GM19438 (cell line): ENCODE data around the gene GPR63.
A peak's percentile ranks its signal among the peaks of the same experiment; 100 is the strongest.

Source experiments
- ATAC-seq: cut with Tn5 transposase; IDR thresholded peaks from one replicate; pipeline ENCODE4 v1.9.1; 2021; ENCODE audit warnings: low read depth; ENCODE audit not compliant: unreplicated experiment

GPR63 gene, protein sequence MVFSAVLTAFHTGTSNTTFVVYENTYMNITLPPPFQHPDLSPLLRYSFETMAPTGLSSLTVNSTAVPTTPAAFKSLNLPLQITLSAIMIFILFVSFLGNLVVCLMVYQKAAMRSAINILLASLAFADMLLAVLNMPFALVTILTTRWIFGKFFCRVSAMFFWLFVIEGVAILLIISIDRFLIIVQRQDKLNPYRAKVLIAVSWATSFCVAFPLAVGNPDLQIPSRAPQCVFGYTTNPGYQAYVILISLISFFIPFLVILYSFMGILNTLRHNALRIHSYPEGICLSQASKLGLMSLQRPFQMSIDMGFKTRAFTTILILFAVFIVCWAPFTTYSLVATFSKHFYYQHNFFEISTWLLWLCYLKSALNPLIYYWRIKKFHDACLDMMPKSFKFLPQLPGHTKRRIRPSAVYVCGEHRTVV

DNA sequence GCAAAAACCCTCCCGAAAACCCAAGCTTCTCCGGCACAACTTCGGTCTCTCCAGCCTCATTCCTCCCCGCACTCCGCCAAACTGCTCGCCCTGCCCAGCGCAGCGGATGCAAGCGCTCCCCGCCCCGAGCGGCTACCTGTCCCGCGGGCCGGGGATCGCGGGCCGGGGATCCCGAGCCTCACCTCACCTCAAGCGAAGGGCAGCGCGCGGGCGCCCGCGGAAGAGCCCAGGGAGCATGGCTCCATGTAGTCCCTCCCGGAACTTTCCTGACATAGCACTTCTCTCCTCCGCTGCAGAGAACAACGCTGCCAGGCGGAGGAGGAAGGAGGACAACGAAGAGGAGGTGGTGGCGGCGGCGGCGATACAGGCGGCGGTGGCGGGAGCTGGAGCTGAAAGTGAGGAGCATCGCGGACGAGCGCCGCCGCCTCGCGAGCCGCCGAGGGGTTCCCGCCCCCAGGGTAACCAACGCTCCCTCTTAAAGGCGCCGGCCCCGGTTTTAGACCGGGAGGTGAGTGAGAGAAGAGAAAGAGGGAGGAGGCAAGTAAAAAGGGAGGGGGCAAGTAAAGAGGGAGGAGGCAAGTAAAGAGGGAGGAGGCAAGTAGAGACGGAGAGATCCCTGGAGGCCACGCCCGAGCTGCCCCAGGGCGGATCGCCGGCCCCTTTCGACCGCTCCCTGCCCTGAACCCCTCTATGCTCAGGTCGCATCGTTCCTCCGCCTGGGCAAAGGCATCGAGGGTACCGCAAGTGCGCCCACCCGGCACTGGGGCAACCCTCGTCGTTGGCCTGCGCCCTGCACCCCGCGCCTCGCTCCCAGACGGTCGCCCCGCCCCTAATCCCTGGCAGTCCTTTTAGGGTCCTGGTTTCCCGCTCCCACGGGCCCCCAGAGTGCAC lies at the start of gene GPR63:
GPR63 (minus strand) TSS at position 397 of the 891 bp plus-strand sequence. CDS start 37,746 bp downstream, outside the sequence.
- peak; percentile 83 for ATAC-seq

DNA sequence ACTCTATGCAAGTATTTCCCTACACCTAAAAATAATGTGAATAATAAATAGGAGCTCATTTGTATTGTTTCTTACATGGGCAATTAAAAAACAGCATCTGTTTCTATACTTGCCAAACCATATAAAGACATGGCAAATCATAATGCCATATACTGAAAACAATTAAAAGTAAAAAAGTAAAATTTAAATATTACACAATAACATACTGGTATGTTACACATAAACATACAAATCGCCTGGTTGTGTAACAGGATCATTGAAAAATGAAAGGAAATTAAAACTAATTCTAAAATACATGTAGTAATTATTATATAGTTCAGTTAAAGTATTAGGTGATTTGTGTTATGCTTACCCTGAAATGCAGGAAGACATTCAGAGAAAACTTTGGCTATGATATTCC lies 49.2 kb upstream of the GPR63 start:
- no peak for ATAC-seq

DNA sequence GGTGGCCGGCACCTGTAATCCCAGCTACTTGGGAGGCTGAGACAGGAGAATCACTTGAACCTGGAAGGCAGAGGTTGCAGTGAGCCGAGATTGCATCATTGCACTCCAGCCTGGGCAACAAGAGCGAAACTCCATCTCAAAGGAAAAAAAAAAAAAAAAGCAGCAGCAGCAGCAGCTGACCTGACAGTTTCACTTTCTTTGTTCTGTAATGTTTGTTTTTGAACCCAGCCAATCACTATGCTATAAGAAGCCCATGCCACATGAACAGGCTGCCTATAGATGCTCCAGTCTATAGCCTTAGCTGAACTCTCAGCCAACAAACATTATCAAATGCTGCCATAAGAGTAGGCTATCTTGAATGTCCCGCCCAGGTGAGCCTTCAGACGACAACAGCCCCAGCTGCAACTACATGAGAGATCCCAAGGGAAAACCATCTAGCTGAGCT lies 47.9 kb upstream of the GPR63 start:
- ATAC-seq, result peak; percentile 92

DNA sequence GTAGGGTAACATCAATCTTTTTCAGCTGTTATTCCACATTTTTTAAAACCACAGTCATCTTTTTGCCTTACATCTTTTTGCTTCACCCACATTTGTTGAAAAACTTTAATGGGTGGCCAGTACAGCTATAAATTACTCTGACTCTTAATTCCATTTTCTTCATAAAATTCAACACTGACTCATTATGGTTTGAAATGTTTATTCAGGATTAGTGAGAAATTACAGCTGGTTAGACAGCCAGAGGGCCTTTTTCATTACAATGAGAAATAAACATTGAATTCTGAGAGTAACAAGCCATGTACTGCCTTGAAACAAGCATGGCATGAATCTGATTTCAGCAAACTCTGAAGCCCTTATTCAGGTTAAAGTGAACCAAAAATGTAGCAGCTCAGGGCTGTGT lies 40.9 kb upstream of the GPR63 start:
- ATAC-seq, result no peak

DNA sequence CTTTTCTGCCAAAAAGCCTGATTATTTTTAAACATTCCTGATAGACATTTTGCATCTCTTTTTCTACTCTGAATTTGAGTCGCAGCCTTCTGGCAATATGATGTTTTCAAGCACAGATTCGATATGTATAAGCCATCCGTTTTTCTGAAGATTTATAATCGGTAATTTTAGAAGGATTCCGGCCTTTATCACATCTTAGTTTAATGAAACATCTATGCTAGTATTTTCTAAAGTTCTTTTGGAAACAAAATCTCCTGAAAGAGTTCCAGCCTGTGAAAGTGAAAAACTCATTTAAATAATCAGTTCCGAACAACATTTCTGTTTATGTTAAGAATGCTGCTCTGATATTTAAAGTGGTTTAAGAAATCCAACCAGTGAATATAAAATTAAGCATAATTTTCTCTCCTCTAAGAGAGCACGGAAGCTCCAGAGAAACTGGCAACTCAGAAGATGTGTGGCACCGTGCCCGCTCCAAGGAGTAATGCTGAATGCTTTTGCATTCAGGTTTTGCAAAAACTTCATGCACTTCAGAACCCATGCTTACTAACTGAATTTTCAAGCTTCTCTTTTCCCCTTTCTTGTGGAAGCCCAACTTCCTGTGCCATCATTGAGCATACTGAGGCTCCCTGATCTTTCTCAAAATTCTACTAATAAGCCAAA lies 39.7 kb upstream of the GPR63 start:
- ATAC-seq, result no peak

DNA sequence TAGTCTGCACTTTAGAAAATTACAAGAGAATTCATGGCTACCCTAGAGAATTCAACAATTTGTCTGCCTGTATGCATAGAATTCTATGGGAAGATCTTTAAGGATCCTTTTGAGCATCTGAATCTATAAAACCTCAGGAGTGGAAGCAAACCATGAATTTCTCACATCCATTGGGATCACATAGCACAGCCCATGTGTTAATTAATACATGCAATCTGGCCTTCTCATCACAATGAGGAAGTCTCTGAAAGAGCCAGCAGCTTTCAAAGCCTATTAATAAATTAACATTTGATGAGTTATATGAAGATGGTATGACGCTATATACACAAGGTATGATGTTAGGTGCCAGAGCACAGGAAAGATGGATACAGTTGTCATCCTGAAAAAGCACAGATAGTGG lies 35.7 kb upstream of the GPR63 start:
- ATAC-seq, result no peak

DNA sequence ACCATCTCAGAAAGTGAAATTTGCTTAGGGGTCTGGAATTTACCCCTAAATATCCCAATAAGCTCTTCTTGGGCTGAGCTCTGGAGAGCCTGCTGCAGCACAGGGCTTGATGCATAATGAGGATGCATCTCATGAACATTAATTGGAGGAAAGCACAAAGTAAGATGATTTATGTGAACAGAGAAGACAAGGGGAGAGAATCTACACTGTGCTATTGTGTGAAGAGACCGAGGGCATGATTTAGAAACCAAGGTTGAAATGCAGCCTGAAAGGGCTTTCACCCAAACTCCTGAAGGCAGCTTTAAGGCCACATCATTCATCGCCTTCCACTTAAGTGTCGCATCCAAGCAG lies 27.8 kb upstream of the GPR63 start:
- no peak for ATAC-seq

DNA sequence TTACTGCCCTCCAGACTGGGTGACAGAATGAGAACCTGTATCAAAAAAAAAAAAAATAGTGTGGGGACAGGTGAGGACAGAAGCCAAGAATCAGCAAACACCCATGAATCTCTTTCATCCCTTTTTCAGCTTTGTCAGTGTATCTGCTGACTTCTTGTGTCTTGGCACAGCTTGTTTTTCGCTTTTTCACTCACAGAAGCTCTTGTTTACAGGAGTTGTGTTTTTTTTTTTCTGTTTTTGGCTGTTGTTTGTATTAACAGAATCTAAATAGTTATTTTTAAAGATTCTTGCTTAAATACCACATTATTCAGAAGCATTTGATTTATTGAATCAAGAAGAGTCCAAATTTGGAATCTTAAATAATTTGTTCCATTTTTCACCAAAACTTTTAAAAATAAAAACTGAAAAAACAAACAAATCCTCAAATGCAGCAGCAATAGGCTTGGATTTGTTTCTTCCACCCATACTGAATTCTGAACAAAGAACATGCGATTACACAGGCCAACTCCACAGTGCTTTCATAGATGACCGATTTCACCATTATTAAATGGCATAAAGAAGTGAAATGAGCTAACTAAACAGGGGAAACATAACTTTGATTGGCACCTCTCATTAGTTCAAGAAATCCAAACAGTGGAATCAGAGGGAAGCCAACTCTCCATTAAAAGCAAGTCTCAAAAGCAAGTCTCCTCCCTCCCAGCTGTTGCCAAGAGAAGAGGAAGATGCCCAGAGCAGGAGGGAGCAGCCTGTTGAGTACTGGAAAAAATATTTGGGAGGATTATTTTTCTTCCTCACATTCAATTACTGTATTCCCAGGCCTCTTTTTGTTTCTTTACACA lies 27.2 kb upstream of the GPR63 start:
- ATAC-seq, result no peak

DNA sequence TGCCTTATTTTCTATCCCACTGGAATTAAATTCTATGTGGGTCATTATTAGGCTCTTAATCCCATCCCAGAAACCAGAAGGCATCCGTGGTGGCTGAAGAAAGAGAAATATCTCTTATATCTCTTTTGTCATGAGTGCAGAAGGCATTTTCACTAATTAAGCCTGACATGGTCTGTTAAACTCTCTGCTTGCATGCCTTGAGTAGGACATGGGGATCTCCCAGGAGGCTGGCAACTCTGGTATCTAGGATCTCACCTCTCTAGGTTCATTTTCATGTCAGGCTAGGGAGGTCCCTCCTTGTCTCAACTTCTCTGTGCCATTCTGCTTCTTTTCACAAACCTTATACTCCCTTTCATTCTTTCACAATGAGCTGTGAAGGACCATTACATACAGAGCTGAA lies 25.3 kb upstream of the GPR63 start:
- ATAC-seq, result no peak

DNA sequence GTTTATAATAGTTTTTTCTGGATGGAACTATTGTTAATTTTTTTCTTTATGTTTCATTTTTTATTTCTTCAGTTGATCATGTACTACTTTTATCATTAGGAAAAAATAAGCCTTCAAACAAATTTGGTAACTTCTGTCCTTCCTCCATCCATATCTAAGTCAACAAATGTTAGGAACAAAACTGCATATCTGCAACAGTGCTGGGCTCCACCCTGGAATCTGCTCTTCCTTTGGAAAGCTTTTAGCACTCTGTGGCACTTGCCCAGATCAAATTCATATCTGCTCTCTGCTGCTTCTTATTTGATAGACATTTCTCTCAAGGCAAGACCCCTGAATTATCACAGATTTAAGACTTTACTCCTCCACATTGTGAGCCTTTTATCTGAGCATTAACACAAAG lies 24.3 kb upstream of the GPR63 start:
- no peak for ATAC-seq

DNA sequence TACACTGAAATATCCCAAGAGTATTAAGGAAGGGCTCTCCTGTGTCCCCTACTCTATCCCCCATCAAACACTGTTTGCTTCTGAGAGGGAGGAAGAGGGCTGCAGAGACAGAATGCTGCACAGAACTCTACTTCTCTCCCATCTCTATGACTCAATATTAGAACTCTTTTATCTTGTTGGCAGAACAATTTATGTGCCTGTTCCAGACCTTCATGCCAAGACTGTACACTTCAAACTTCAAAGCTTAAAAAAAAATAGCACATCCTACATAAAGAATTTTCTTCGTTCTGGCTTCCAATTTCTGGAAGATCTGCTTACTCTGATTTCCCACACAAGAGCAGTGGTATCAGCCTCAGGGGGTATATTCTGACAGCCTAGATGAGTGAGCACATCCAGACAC lies 19.6 kb upstream of the GPR63 start:
- no peak for ATAC-seq

DNA sequence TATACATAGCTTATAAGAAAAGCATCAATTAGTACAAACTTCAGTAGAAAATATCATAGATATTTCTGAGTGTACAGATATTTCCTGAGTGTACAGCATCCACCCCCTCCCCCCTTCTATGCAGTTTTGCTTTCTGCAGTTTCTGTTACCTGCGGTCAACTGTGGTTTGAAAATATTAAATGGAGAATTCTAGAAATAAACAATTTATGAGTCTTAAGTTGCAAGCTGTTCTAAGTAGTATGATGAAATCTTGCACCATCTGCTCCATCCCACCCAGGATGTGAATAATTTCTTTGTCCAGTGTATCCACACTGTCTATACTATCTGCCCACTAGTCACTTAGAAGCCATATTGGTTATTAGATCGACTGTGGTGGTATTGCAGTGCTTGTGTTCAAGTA lies 15.8 kb upstream of the GPR63 start:
- ATAC-seq, result no peak

DNA sequence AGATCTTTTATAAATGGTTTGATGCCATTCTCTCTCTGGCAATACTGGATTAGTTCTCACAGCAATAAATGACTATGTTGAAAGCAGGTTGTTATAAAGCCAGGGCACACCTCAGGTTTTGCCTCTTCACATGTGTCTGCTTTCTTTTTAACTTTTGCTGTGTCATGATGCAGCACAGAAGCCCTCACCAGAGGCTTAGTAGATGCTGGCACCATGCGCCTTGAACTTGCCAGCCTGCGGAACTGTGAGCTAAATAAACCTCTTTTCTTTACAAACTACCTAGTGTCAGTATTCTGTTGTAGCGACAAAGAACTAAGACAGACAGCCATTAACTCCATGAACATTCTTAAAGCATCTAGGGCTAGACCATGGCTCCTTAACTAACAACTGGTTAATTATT lies 15.3 kb upstream of the GPR63 start:
- ATAC-seq, result no peak

DNA sequence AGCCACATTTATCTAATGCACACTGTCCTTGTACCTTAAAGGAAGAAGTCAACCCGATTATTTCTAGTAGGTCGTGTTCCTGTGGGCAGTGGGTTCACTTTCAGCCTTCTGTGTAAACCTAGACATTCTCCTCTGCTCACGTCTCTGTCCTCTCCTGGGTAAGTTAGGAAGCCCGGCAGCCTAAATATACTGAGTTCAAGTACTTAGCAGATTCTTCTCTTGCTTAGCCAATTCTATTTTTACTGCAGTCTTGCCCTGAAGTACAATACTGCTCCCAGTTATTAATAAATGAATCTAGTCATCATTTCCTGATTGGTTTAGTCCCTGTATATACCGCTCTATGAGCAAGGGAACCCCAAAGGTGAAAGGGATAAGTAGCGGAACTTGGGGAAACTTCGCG lies 14.6 kb upstream of the GPR63 start:
- no peak for ATAC-seq

DNA sequence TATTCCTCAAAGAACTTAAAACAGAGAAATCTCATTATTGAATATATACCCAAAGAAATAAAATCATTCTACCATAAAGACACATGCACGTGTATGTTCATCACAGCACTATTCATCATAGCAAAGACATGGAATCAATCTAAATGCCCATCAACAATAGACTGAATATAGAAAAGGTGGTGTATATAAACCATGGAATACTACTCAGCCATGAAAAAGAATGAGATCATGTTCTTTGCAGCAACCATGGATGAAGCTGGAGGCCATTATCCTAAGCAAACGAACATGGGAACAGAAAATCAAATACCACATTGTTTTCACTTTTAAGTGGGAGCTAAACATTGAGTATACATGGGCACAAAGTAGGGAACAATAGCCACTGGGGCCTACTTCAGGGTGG lies 12.3 kb upstream of the GPR63 start:
- no peak for ATAC-seq

DNA sequence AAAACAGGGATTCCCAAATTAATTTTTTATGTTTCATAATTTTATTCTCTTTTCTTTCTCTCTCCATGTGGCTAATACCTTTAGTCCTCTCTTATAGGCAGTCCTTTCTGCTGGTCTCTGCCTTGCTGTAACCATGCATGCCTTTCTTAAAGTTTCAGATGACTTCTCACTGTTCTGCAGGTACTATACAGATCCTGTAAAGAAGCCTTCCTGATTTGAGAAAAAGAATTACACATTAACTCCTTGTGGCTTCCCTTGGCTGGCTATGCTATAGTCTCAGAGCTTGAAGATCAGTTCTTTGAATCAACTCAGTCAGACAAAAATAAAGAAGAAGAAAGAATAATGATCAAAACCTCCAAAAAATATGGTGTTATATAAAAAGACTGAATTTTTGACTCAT lies 7.3 kb upstream of the GPR63 start:
- peak; percentile 95 for ATAC-seq

DNA sequence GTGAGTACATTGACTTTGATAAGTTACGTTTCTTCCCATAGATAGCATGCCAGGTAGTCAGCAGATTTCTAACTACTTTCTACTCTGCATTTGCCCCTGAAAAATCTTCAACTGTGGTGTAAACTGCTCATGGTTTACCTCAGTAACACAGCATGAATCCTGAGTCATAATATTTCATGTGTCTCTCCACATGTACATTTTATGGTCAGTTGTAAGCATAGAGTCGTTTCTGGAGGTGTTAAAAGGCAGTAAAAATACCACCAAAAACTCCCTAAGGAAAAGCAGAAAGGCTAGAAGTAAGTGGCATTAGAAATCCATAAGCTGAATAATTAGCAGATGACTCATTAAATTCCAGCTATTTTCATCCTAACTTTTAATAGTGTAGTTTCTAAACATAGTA lies 4.1 kb upstream of the GPR63 start:
- ATAC-seq, result no peak

DNA sequence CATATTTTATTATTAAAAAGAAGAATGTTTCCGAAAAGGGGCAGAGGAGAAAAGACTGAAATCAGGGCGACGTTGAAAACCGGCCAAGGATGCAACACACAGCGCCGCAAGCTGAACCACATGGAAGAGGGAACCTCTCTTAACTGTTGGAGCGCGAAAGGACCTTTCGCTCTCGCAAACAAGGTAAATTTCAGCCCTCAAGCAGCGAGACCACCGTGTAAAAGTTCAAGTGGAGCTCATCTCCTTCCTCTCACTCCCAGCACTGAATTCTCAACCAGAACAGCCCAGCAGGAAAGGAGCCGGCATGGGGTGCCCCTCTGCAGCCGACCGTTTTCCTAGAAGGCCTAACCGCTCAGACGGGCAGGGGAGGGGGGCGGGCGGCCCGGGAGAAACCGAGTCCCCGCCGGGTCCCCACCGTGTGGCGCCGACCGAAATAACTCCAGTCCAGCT lies 621 bp downstream of the GPR63 start:
- ATAC-seq, result peak; percentile 30

DNA sequence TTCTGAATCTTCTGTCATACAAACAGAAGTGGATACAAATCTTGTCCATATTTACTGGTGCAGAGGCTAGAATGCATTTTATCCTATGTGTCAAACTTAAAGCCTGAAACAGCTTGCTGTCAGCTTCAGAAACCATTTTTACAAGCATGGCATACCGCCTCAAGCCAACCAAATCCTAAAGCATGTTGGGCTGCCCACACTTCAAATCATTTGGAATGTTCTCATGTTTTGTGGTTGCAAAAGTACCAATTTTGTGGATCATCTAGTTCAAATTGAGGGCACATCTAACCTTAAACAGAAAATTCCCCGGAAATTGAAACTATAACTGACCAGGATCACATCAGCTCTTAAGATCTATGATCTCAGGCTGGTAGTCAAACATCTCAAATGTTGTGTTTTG lies 3.2 kb downstream of the GPR63 start:
- no peak for ATAC-seq

DNA sequence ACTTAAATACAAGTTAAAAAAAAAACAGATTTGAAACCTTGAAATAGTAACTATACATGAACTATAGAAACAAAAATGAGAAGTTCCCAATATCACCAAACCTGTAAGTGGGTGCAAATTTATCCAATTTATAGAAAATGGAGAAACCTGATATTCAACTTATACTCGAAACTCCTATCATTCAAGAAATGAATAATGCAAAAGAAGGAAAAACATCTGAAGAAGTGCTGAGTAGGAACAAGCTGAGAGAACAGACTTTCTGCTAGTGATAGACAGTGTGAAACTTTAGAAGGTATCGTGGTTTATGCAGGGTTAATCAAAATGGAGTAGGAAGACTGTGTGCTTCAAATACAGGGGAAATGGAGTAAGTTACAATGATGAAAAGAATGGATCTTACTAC lies 4.5 kb downstream of the GPR63 start:
- ATAC-seq, result no peak
